Left lung (tissue), 10 donors: ENCODE results near the gene GRB10. TPM values are rescaled to one million over a fixed set of nuclear protein-coding genes. Genes with fewer than 3 reads are reported as not detected.
"Not testable (repeated sequence)": the region's sequence is repeated elsewhere in the genome, so short reads cannot be mapped to it uniquely, and the experiment has no call there.

Source experiments
- ATAC-seq: fragments of 200-7000 bp; cut with Tn5 transposase; one replicate; pipeline ENCODE4 v1.9.1; 2020; ENCODE audit warnings: moderate library complexity
- DNase-seq, 4 donors: peaks; one replicate each; pipeline ENCODE4 v3.0.0-alpha.2; 2013 to 2020
- H3K27ac ChIP-seq, 2 donors: fragments of 200-600 bp; sonication (generic) in 1 of 2; one replicate each; pipeline versions ENCODE4 v1.5.0 to v1.8.0; 2020 to 2021
- H3K27me3 ChIP-seq, 2 donors: fragments of 200-600 bp; sonication (generic) in 1 of 2; one replicate each; pipeline versions ENCODE4 v1.5.0 to v1.8.0; 2020 to 2021
- H3K36me3 ChIP-seq, 2 donors: fragments of 200-600 bp; sonication (generic) in 1 of 2; one replicate each; pipeline versions ENCODE4 v1.5.0 to v1.8.0; 2020 to 2021
- H3K4me1 ChIP-seq, 2 donors: fragments of 200-600 bp; one replicate each; pipeline ENCODE4 v1.8.0; 2021
- H3K4me3 ChIP-seq, 2 donors: fragments of 200-600 bp; sonication (generic) in 1 of 2; one replicate each; pipeline versions ENCODE4 v1.5.0 to v1.8.0; 2020 to 2021; ENCODE audit warnings: mild to moderate bottlenecking in 1 of 2
- H3K9me3 ChIP-seq, 2 donors: fragments of 200-600 bp; sonication (generic) in 1 of 2; one replicate each; pipeline versions ENCODE4 v1.5.0 to v1.8.0; 2020 to 2021
- intact Hi-C, 2 donors: fragments of 100-400 bp; cut with DNase I; formaldehyde crosslinking; loops; one replicate each; pipeline versions ENCODE4 v1.11.2 to v1.14.2; 2022
- polyA plus RNA-seq, 6 donors: library from polyadenylated mRNA; unstranded; fragments of 120-200 nt; gene quantifications; one replicate each; pipeline ENCODE4 v1.2.1, GENCODE V29; 2013; ENCODE audit not compliant: insufficient read length in 6 of 6
- total RNA-seq, 2 donors: library from RNA; stranded (reverse); fragmentation: NEBNext Ultra II Directional; extraction: Animal tissue kit (Norgen Biotek cat#: 25700); gene quantifications; one replicate each; pipeline ENCODE4 v1.2.1, GENCODE V29; 2021
- TF ChIP-seq, protein P1 (sequence below), 2 donors: fragments of 200-600 bp; sonication (generic) in 1 of 2; IDR thresholded peaks; one replicate each; pipeline versions ENCODE4 v1.5.0 to v1.8.0; 2021; ENCODE audit warnings: antibody characterized with exemption in 2 of 2
- donor health status: DM: no; HTN: yes; CAD: no.
- donor health status: DM: no; HTN: no; CAD: no.

GRB10 gene
- total and polyA plus RNA-seq, 8 donors, result 38.8 to 58.3 (median 45.0) TPM

DNA sequence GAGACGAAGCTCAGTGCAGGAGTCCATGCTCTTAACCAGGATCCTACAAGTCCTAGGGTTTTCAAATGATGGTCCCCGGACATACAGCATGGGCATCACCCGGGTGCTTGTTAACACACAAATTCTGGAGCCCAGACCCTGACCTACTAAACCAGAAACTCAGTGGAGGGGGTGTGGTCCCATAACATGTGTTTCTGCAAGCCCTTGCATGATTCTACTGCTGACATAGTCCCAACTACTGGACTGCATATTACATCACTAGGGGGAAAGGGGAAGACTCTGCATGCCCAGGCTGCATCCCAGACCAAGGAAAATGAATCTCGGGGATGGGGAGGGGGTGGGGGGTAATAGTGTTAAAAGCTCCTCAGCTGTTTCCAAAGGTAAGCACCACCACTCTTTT lies 40.3 kb downstream of the GRB10 start:
- TF ChIP-seq, protein P1, sequence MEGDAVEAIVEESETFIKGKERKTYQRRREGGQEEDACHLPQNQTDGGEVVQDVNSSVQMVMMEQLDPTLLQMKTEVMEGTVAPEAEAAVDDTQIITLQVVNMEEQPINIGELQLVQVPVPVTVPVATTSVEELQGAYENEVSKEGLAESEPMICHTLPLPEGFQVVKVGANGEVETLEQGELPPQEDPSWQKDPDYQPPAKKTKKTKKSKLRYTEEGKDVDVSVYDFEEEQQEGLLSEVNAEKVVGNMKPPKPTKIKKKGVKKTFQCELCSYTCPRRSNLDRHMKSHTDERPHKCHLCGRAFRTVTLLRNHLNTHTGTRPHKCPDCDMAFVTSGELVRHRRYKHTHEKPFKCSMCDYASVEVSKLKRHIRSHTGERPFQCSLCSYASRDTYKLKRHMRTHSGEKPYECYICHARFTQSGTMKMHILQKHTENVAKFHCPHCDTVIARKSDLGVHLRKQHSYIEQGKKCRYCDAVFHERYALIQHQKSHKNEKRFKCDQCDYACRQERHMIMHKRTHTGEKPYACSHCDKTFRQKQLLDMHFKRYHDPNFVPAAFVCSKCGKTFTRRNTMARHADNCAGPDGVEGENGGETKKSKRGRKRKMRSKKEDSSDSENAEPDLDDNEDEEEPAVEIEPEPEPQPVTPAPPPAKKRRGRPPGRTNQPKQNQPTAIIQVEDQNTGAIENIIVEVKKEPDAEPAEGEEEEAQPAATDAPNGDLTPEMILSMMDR (IDR thresholded peaks at IDR 0.05), result no peak
- Histone ChIP-seq H3K4me3 (no peak overlapping the region), H3K27ac (no peak overlapping the region), H3K4me1 (peaks cover 8 to 25% of the 10 kb centered on the region in 2 donors), H3K36me3 (peaks cover 0 to 5% of the 10 kb centered on the region in 2 donors), H3K9me3 (no peaks in the 10 kb centered on the region), H3K27me3 (no peaks in the 10 kb centered on the region)
- DNase-seq, result no peak
- intact Hi-C loops, result no loop called here
- ATAC-seq, result no peak

DNA sequence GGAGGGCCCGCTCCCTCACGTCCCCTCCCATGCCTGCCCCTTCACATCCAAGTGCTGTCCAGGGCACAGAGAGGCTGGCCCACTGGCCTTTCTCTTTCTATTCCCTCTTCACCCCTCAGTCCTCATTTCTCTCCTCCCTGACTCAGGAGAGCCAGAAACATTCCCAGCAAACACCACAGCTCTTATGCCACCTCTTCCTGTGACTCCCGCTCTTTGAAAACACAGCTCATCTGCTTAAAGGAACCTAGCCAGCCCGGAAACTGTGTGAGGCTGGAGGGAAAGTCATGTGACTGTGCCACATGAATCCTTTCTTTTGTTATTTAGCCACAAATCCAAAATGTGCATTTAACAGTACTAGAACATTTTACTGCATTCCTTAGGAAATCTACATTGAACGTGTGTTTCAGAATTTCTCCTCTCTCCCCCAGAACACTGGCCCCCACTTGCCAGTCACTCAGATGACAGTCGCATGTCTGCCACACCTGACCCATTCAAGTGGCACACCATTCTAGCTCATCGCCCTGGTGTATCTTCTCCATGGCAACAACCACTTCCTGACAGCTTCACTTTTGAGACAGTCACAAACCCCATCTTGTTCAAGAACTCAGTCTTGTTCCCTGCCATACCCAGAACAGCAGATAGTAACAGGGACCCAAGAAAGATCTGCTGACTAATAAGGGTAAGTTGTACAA lies 42.8 kb downstream of the GRB10 start:
- intact Hi-C loops, result no loop called here
- Histone ChIP-seq H3K27me3 (no peaks in the 10 kb centered on the region), H3K9me3 (no peaks in the 10 kb centered on the region), H3K27ac (peak overlapping the region in 1 of 2 donors; percentile 18), H3K36me3 (no peaks in the 10 kb centered on the region), H3K4me1 (peaks cover 8 to 25% of the 10 kb centered on the region in 2 donors), H3K4me3 (no peak overlapping the region)
- TF ChIP-seq, protein P1 (IDR thresholded peaks at IDR 0.05), result no peak
- ATAC-seq (peak; percentile 56), DNase-seq (no peak)

DNA sequence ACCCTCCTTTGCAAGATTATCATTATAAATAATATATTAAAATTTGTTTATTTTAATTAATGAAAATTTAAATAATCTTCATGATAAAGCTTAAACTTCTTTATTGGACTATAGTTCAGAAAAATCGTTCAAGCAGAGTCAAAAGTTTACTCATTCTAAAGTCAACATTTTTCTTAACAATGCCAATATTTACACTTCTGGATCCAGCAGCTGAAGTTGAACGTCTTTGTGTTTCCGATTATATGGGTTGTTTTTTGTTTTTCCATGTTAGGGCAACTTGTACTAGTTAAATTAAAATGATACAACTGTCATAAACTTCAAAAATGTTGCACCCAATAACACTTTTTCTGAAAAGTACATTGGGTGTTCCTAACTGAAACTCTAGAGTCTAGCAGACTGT lies 43.8 kb downstream of the GRB10 start:
- Histone ChIP-seq H3K9me3 (no peaks in the 10 kb centered on the region), H3K4me3 (no peak overlapping the region), H3K36me3 (no peaks in the 10 kb centered on the region), H3K4me1 (peaks cover 8 to 27% of the 10 kb centered on the region in 2 donors), H3K27ac (no peak overlapping the region), H3K27me3 (no peaks in the 10 kb centered on the region)
- TF ChIP-seq, protein P1 (IDR thresholded peaks at IDR 0.05), result no peak
- DNase-seq, result no peak
- no peak for ATAC-seq
- intact Hi-C loops, result no loop called here

DNA sequence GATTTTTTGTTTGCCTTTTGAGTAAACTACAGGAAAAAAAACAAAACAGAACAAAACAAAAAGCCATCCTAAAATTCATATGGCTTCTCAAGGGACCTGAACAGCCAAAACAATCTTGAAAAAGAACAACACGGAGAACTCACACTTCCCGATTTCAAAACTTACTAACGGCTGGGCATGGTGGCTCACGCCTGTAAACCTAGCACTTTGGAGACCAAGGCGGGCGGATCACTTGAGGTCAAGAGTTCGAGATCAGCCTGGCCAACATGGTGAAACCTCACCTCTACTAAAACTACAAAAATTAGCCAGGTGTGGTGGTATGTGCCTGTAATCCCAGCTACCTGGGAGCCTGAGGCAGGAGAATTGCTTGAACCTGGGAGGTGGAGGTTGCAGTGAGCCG lies 46.9 kb downstream of the GRB10 start:
- not testable (repeated sequence) for DNase-seq

DNA sequence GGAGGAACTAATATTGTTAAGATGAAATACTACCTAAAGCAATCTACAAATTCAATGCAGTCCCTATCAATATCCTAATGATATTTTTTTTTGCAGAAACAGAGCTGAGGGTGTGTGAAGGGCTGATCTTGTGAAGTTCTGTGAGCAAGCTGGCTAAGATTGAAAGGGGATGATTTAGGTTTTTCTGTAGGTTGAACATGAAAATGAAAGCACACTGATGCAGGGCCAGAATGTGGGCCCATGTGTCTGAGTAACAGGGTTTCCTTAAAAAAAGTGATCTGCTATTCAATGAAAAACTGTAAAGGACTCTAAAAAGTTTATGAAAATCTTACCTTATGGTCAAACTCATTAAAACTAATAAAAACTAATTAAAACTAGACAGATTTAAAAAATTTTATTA lies 47.4 kb downstream of the GRB10 start:
- peaks cover 15 to 35% of the 10 kb centered on the region in 2 donors for H3K4me1 ChIP-seq
- no peaks in the 10 kb centered on the region for H3K36me3 ChIP-seq
- DNase-seq, result no peak
- H3K9me3 ChIP-seq, result no peaks in the 10 kb centered on the region
- TF ChIP-seq, protein P1 (IDR thresholded peaks at IDR 0.05), result no peak
- H3K27me3 ChIP-seq, result no peaks in the 10 kb centered on the region
- no peak for ATAC-seq
- no peak overlapping the region for H3K4me3 ChIP-seq
- intact Hi-C loops, result no loop called here
- H3K27ac ChIP-seq, result no peak overlapping the region

More for the DNA sequence above, 46.9 kb downstream of the GRB10 start:
- H3K4me3 ChIP-seq, H3K9me3 ChIP-seq, H3K36me3 ChIP-seq, intact Hi-C loops, H3K27ac ChIP-seq, H3K27me3 ChIP-seq, ATAC-seq: not testable (repeated sequence)
- H3K4me1 ChIP-seq, result peaks cover 10 to 35% of the 10 kb centered on the region in 2 donors

DNA sequence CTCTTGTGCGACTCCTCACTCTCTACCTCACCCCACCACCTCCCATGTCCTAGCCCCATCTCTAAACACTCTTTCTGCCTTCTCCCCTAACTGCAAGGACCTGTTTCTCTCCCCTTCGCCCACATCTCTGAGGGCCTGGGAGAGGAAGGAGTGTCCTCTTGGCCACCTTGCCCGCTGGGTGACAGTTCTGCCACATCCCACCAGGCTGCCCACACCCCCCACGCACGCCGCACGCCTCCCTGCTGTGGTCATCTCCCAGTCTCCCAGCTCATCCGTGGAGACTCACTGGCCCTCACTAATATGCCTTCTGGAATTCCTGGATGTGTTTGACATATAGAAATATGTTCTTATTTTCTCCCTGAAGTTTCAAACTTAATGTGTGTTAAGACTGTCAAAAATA lies 48.5 kb downstream of the GRB10 start:
- no peaks in the 10 kb centered on the region for H3K9me3 ChIP-seq
- DNase-seq (no peak), ATAC-seq (no peak)
- H3K36me3 ChIP-seq, result no peaks in the 10 kb centered on the region
- H3K4me3 ChIP-seq, result no peak overlapping the region
- TF ChIP-seq, protein P1 (IDR thresholded peaks at IDR 0.05), result no peak
- H3K27ac ChIP-seq, result peak overlapping the region; percentile 58 to 76
- no peaks in the 10 kb centered on the region for H3K27me3 ChIP-seq
- intact Hi-C loops, result no loop called here
- peaks cover 13 to 33% of the 10 kb centered on the region in 2 donors for H3K4me1 ChIP-seq
